IgD-negative memory B cell (primary cell): Measurements from ENCODE around the gene CALHM6. TPM values are rescaled to one million over a fixed set of nuclear protein-coding genes. Genes with fewer than 3 reads are reported as not detected.

ENCODE experiments used
- polyA plus RNA-seq: library from polyadenylated mRNA; unstranded; fragments of 300-500 nt; fragmentation: Illumina TruSeq; gene quantifications from one replicate; pipeline ENCODE4 v1.2.3, GENCODE V29; 2021

CALHM6 gene
- polyA plus RNA-seq, 1 donor from 2014 or later, result 307 TPM

Other genes with a start within 250 kb of the CALHM6 start
- gene TSPYL4, start 207.3 kb upstream of the CALHM6 start, polyA plus RNA-seq, result 9.8 TPM
- 62.8 TPM for gene TSPYL1, start 181.4 kb upstream of the CALHM6 start, polyA plus RNA-seq
- gene DSE, start 90.4 kb upstream of the CALHM6 start, polyA plus RNA-seq, result 23.6 TPM
- not detected for gene CALHM5, start 50.3 kb downstream of the CALHM6 start, polyA plus RNA-seq
- gene TRAPPC3L, start 84.3 kb downstream of the CALHM6 start, polyA plus RNA-seq, result not detected
- gene CALHM4, start 92.4 kb downstream of the CALHM6 start, polyA plus RNA-seq, result not detected
- 52.3 TPM for gene RWDD1, start 110.1 kb downstream of the CALHM6 start, polyA plus RNA-seq
- gene RSPH4A, start 155.1 kb downstream of the CALHM6 start, polyA plus RNA-seq, result not detected
- gene ZUP1, start 207.4 kb downstream of the CALHM6 start, polyA plus RNA-seq, result 4.4 TPM
- gene KPNA5, start 219.8 kb downstream of the CALHM6 start, polyA plus RNA-seq, result 11.5 TPM